AG04450 (cell line): Measurements from ENCODE around the gene LIF. TPM values are rescaled to one million over a fixed set of nuclear protein-coding genes. Genes with fewer than 3 reads are reported as not detected.

Source experiments
- CTCF ChIA-PET: fragments of 300-600, 350-600 bp; formaldehyde crosslinking; extraction: SDS; loops from one replicate; lab custom pipeline; 2022; ENCODE audit warnings: antibody characterized with exemption, inconsistent platforms; lab: Charles Lee
- POLR2A ChIA-PET: fragments of 350-600 bp; formaldehyde crosslinking; extraction: SDS; loops from one replicate; lab custom pipeline; 2021; ENCODE audit warnings: antibody characterized with exemption, inconsistent platforms; lab: Yijun Ruan, JAX
- DNase-seq: peaks from one replicate; pipeline ENCODE4 v3.0.0-alpha.2; 2011; ENCODE audit warnings: low read depth, low spot score
- H3K27ac ChIP-seq: one replicate; pipeline ENCODE4 v1.5.1; 2012; ENCODE audit warnings: low read depth, low read length, control low read depth
- H3K27me3 ChIP-seq: one replicate; pipeline ENCODE4 v1.6.0; 2012; ENCODE audit warnings: low read length; ENCODE audit not compliant: control insufficient read depth, insufficient read depth
- H3K4me3 ChIP-seq: 2 replicates; pipeline ENCODE4 v1.5.1; 2011; ENCODE audit warnings: mild to moderate bottlenecking, low read depth, low read length, control low read depth
- H3K9me3 ChIP-seq: 2 replicates; pipeline ENCODE4 v1.5.1; 2012; ENCODE audit warnings: low read length; ENCODE audit not compliant: control insufficient read depth, insufficient read depth
- polyA plus RNA-seq: library from polyadenylated mRNA; depleted of rRNA; stranded (reverse); fragments of >200 nt; gene quantifications from 2 replicates; pipeline ENCODE4 v1.2.3, GENCODE V29; 2011
- TF ChIP-seq, protein P1 (sequence below): IDR thresholded peaks from 2 replicates; pipeline ENCODE4 v1.5.1; 2011; ENCODE audit warnings: low read depth, low read length, control low read depth, inconsistent platforms

The LIF gene
- polyA plus RNA-seq, 1 experiment = 53.9 TPM

DNA sequence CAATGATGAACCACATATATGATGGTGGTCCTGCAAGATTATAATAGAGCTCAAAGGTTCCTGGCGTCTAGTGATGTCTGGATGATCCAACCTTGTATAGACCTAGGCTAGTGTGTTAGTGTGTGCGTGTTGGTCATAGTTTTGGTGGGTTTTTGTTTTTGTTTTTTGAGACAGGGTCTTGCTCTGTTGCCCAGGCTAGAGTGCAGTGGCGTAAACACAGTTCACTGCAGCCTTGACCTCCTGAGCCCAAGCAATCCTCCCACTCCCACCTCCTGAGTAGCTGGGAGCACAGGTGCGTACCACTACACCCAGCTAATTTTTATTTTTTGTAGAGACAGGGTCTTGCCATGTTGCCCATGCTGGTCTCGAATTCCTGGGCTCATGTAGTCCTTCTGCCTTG, 33.4 kb upstream of the LIF start:
- no peak overlapping the region for H3K27ac ChIP-seq
- H3K4me3 ChIP-seq = no peak overlapping the region
- no peak for DNase-seq
- H3K9me3 ChIP-seq = no peaks in the 10 kb centered on the region
- TF ChIP-seq, protein P1, sequence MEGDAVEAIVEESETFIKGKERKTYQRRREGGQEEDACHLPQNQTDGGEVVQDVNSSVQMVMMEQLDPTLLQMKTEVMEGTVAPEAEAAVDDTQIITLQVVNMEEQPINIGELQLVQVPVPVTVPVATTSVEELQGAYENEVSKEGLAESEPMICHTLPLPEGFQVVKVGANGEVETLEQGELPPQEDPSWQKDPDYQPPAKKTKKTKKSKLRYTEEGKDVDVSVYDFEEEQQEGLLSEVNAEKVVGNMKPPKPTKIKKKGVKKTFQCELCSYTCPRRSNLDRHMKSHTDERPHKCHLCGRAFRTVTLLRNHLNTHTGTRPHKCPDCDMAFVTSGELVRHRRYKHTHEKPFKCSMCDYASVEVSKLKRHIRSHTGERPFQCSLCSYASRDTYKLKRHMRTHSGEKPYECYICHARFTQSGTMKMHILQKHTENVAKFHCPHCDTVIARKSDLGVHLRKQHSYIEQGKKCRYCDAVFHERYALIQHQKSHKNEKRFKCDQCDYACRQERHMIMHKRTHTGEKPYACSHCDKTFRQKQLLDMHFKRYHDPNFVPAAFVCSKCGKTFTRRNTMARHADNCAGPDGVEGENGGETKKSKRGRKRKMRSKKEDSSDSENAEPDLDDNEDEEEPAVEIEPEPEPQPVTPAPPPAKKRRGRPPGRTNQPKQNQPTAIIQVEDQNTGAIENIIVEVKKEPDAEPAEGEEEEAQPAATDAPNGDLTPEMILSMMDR = no peak
- no peaks in the 10 kb centered on the region for H3K27me3 ChIP-seq
- CTCF ChIA-PET = interaction anchor here (0.6 to 2.0 kb wide), 7 partner anchors 9 to 1013 kb away, joined by 3 to 12 read pairs (median 4); partner anchors contain the start of gene CASTOR1
- POLR2A ChIA-PET = no interaction called here

DNA sequence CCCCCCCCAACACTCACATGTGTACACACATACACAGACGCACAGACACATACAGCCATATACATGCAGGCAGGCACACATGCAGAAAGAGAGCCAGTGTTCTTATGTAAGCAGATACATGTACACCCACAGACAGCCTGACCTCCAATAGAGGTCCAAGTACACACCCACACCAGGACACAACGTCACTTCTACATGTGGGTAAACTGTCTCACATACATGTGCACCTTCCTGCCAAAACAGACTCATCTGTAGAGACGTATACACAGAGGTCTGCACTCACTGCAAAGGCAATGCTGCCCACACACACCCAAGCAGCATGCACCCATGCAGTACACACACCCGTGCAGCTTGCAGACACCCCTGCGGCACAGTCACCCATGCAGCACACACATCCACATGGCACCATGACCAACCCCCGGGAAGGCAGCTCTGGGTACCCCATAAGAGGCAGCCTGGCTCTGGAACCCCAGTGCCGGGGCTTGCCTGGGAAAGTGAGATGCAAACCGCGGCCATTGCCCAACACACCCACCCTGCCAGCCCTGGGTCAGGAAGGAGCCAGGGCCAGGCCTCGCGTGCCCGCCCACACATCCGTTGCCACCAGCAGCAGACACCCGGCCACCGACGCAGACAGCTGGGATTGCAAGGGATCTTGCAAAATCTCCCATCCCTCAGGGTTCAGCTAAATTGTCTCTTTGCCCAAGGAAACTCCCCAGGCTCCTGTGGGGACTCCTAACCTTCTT, 32.7 kb upstream of the LIF start:
- no peak for DNase-seq
- ChIA-PET CTCF (interaction anchor here (0.6 to 2.0 kb wide), 5 partner anchors 9 to 1014 kb away, joined by 3 to 12 read pairs (median 5); partner anchors contain the start of gene CASTOR1), POLR2A (no interaction called here)
- TF ChIP-seq, protein P1 = no peak
- H3K27ac ChIP-seq = no peak overlapping the region
- H3K4me3 ChIP-seq = no peak overlapping the region
- H3K9me3 ChIP-seq = no peaks in the 10 kb centered on the region
- no peaks in the 10 kb centered on the region for H3K27me3 ChIP-seq

DNA sequence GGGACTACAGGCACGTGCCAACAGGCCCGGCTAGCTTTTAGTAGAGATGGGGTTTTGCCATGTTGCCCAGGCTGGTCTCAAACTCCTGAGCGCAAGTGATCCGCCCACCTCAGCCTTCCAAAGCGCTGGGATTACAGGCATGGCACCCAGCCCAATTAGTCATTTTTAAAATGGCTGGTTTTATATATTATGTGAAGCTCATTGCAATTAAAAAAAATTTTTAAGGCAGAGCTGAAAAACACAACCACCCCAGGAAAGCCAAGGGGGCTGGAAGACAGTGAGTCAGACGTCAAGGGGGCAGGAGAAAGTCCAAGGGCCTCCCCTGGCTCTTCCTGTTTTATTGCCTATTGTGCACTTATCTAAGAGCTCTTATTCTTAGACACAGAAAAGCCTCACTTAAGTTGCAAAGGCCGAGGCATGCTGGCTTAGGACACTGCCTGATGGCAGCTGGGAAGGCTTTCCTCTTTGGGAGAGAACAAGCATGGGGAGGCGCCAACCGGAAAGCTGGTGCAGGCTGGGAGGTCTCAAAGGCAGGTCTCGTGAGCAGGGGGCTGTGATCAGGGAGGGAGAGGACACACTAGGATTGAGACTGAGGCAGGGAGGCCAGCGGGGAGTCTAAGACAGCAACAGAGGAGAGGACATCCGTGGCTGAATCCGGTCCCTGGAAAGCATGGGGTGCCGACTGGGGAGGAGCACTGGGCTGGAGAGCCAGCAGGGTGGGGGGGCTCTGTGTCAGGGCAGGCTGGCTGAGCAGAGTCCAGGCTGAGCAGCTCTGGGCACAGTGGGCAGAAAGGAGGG, 31.2 kb upstream of the LIF start:
- Histone ChIP-seq H3K27me3 (no peaks in the 10 kb centered on the region), H3K27ac (peak overlapping the region; percentile 65), H3K9me3 (no peaks in the 10 kb centered on the region), H3K4me3 (no peak overlapping the region)
- ChIA-PET POLR2A (interaction anchor here (1.2 to 2.0 kb wide), 2 partner anchors 10 to 49 kb away, joined by 3 to 5 read pairs; partner anchors contain the start of gene TBC1D10A), CTCF (interaction anchor here (0.6 to 1.6 kb wide), 8 partner anchors 8 to 642 kb away, joined by 3 to 13 read pairs (median 4); partner anchors contain the start of genes CASTOR1 and RNF215)
- no peak for DNase-seq
- TF ChIP-seq, protein P1 = no peak

DNA sequence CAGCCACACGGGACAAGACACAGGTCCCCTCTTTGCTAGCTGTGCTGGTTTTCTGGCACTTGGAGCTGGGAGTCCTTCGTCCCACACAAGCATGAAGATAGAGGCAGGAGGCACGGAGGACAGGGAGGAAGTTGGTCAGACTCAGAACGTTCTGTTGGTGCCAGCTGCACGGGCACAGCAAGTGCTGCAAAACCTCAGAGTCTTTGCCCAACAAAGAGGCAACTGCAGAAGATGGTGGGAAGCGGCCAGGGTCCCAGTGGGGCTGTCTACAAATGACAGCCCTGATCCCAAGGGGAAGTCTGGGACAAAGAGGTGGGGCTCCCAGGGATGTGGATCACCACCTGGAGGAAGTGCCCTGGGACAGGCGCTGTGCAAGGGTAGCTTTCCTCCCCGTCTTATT, 29.5 kb upstream of the LIF start:
- TF ChIP-seq, protein P1 = no peak
- Histone ChIP-seq H3K27me3 (no peaks in the 10 kb centered on the region), H3K9me3 (no peaks in the 10 kb centered on the region), H3K27ac (no peak overlapping the region), H3K4me3 (no peak overlapping the region)
- CTCF ChIA-PET = interaction anchor here (1.1 kb wide), 1 partner anchor 12 kb away, joined by 4 read pairs; no protein-coding TSS in a partner anchor
- POLR2A ChIA-PET = no interaction called here
- DNase-seq = no peak
